Measurements from ENCODE around the gene ARID3B.
A peak's percentile ranks its signal among the peaks of the same experiment; 100 is the strongest.

The ARID3B gene

DNA sequence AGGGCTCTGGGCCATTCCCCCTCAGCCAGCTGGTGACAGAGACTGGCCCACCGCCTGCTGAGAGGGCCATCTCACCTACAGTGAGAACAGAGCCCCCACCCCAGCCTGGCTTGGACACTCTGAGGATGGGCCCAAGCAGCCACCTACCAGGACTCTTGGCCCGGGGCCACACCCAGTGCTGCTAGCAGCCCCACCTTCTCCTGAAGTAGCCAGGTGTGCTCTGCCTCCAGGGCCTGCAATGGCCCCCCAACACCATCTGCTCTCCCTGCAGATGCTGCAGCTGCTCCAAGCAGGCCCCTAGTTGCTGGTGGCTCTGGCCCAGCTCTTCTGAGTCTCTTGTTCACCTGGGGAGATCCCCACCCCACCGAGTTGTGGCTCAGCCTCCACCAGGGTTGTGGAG lies 67.8 kb downstream of the ARID3B start:
- DNase-seq: peak; percentile 47

DNA sequence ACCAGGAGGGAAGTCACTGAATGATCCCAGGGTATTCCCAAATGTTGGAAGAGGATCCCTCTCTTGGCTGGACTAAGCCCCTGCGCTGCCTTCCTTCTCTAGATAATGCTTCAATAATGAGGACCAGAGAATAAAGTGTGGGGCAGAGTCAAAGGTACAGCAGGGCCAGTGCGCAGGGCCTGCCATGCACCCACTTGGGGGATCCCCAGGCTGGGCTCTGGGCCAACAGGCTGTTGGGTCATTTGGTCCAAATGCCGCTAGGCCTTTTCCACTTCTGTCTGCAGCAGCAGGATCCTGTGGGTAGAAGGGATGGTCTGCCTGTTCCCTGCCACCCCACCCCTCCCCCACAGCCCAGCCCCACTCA lies 68.9 kb downstream of the ARID3B start:
- DNase-seq: peak; percentile 36

DNA sequence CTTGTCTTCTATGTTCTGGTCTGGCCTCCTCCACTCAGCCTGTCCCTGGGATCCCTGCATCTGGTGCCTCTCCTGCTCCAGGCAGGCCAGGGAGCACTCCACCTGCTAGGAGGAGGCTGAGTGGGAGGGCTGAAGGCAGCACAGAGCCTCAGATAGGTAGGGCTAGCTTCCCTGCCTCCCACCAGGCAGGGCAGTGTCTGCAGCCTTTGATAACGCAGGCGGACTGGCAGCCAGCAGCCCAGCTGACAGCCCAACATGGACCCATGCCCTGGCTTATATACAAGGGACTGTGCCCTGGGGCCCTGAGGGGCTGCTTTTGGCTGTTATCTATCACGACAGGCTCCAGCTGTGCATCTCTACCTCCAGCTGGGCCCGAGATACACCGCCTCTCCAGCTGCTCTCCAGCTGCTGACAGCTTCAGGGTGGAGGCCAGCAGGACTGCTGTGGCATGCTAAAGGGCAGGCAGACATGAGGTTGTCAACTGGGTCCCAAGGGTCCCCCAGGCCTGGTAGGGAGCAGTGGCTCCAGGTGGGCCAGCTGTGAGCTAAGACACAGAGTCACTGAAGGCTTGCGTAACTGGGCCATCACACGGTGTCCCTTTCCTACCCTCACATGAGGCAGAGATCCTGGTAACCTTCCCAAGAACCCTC lies 69.4 kb downstream of the ARID3B start:
- peak; percentile 35 for DNase-seq

DNA sequence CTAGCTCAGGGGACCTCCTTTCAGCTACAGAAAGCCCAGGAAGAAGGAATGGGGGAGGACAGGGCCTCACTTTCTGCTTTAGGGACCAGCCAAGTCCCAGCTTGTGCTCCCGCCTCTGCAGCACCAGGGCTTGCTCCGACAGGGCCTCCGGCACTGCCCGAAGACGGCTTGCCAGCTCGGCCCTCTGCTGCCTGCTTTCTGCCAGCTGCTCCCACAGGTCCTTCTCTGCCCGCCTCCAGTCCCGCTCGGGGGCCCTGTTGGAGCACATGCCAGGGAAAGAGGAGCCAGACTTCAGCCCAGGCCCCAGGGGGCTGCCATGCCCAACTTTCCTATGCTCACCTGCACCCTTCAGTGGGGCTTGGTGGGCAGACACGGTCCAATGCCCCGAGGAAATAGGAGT lies 70.3 kb downstream of the ARID3B start:
- DNase-seq: no peak

DNA sequence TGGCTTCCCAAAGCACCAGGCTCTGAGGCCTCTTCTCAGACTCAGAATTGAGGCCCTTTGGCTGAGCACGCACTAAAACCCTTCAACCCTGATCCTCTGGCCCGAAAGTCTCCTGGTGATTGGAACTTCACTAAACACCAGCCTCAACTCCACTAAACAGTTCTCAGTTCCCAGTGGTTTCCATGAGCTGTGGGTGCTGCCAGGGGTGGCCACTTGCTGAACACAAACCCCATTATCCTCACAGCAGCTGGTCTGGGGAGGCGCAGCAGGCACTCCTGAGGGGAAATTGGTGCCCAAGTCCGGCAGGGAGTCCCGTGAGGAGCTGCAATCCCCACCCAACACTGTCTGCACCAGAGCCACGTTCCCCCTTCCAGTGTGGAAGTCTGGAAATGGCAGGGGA lies 70.8 kb downstream of the ARID3B start:
- no peak for DNase-seq

DNA sequence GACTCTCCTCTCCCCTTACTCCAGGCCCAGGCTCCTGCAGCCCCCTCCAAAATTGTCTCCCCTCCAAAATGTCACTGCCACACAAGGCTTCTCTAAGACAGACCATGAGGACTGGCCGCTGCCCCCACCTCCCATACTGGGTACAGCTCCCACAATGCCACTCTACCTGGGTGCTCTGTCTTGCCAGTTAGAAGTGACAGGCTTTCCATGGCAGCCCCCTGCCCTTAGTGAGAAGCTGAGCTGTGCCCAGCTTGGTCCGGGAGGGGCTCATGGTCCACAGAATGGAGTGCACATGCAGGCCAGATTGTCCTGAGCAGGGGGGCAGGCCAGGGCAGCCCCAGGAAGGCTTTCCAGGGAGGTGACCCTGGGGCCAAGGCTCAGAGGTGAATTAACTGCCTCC lies 71.7 kb downstream of the ARID3B start:
- DNase-seq: no peak

DNA sequence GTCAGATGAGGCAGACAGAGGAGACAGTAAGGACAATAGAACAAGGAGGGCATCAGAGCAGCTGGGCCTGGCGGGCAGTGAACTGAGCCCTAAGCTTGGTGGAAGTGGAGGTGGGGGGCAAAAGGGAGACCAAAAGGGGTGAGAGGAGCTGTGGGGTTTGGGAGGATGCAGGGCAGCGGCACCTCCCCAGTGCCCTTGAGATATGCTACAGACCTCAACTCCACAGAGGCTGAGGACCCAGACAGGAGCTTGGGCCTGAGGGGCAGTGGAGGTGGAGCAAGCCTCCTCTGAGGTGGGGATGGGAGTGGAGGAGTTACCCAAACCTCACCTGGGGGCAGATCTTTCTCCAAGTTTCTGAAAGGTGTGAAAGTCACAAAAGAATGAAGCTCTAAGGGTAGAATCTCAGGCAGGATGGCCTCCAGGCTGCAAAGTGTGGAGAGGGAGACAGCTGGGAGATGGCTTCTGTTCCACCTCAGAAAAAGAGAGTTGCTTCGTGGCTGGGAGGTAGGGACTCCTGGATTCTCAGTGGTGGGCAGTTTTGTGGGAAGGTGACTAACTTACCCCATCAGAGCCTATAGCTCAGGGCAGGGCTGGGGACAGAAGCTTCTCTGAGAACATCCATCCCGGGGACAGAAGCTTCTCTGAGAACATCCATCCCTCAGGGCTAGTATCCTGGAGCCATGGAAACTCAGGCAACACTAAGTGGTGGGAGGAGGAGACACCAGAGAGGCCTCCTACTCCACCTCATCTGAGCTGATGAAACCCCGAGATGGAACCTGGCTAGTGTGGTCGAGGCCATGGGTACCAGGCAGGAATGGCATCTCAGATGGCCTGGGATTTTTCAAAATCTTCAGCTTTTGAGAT lies 72.3 kb downstream of the ARID3B start:
- DNase-seq: no peak

DNA sequence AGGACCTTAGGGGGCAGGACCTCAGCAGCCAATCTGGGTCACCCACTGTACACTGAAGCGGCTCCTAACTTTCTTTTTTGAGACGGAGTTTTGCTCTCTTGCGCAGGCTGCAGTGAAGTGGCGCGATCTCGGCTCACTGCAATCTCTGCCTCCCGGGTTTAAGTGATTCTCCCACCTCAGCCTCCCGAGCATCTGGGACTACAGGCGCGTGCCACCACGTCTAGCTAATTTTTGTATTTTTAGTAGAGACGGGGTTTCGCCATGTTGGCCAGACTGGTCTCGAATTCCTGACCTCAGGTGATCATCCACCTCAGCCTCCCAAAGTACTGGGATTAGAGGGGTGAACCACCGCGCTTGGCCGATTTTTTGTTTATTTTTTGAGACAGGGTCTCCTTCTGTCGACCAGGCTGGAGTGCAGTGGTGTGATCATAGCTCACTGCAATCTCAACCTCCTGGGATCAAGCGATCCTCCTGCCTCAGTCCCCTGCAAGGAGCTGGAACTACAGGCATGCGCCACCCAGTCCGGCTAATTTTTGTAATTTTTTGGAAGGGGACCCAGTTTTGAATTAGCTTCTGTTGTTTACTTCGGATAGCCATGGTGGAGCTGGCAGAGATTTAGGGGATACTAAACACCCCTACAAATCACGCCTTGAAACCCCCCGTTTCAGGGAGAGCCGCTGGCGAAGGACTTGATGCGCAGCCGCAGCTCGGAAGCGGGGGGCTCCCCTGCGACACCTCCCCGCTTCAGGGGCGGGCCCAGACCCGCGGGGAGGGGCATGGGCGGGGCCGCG lies 73.1 kb downstream of the ARID3B start:
- DNase-seq: no peak

DNA sequence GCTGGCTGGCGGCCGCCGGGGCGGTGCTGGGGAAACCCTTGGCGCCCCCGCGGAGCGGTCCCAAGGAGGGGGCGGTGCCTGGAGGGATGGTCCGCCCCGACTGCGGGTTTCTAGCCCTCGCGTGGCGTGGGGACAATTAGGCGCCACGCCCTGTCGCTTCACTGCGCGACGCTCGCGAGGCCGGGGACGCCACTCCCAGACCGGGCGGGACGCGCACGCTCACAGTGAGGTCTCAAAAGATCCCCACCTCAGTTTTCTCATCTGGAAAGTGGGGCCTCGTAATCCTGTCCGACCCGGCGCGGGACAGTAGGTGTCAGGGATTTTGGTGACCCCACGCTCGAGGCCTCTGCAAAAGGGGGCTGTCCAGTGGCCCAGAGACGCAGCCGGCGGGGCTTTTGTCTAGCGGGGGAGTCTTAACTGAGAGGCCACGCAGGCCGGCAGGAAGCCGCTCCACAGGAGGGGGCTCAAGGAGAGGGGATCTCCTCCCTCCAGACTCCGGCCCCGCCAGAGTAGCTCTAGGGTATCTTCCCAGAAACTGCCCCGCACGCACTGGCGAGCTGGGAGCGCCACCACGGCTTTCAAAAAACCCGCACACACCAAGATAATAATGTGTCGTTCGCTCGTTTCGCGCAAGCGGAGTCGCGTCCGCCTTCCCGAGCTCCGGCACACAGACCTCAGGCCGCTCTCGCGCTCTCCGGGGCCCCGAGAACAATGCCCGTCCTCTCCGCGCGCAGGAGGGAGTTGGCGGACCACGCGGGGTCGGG lies 73.9 kb downstream of the ARID3B start:
- DNase-seq: peak; percentile 90

DNA sequence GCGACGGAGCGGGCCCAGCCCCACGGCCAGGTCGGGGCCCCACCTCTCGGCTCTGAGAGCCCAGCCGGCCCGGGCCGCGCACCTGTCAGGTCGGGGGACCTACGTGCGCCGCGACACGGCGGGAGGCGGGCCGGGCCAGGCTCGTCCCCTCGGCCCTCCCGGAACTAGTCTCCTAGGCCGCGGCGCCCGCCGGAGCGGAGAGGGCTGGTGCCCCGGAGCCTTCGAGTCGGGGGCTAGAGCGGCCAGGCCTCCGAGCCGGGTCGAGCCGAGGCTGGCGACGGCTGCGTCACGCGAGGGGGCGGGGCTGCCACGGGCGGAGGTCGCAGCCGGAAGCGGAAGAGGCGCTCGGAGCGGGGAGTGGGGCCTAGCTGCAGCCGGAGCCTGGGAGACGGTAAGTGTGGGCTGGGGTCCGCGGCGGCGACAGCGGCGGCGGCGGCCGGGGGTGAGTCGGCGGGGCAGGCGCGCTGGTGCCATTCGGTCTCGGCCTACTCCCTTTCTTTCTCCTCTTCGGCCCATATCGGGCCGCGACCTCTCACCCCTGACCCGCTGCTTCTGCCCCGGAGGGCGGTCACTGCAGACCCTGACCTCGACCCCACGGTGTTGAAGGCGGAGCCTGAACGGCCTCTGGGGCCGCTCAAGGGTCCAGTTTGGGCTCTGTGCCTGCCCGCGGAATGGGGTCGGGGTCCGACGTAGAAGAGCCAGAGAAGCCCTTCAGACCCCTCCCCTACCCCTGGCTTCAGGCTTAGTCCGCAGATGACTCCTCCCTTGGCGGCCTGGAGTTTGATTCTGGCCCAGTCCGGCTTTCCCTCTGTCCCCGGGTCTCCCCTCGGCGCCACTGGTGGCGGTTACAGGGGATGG lies 74.7 kb downstream of the ARID3B start, which contains the start of gene CLK3:
Gene CLK3 (plus strand): TSS at position 329 of the 858 bp plus-strand sequence. CDS start 3,361 bp downstream, outside the sequence.
- peak; percentile 99 for DNase-seq

DNA sequence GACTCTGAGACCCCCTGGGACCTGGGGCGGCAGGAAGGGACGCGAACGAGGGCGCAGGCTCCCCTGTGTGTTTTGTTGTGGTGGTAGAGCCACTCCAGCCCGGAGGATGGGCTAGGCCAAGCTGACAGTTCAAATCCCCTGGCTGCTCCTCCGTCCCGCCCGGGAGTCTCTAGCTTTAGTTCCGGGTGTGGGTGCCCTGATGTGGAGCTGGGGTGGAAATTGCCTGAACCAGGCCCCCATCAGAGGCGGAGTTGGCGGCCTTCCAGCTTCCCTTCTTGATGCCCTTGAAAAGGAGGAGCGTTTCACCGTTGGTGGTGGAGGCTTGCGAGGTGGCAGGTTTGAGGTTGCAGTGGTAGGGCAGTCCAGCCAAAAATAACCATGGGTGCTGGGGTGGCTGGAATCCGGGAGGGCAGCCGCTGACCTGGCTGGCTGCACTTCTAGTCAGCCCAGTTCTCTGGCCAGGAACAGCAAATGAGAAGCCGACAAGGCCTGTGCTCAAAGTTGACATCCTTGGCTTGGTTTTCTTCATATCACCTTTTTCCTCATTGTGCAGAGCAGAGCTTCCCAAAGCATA lies 75.4 kb downstream of the ARID3B start:
- DNase-seq: peak; percentile 97

DNA sequence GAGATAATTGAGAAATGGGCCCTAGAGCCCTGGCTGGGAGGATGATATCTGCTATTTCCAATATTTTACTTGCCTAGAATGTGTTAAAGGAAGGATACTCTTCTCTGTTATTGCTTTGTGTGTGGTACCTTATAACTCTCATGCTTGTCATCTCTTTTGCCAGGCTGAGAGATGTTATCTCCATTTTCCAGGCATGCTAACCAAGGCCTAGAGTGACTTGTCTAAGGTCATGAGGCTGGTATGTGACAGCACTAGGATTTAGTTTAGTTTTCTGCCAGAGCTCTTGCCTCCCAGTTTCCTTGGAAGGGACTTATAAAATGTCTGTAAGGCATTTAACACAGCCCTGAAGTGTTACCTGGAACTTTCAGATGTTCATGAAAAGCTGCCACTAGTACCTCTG lies 76.0 kb downstream of the ARID3B start:
- no peak for DNase-seq

DNA sequence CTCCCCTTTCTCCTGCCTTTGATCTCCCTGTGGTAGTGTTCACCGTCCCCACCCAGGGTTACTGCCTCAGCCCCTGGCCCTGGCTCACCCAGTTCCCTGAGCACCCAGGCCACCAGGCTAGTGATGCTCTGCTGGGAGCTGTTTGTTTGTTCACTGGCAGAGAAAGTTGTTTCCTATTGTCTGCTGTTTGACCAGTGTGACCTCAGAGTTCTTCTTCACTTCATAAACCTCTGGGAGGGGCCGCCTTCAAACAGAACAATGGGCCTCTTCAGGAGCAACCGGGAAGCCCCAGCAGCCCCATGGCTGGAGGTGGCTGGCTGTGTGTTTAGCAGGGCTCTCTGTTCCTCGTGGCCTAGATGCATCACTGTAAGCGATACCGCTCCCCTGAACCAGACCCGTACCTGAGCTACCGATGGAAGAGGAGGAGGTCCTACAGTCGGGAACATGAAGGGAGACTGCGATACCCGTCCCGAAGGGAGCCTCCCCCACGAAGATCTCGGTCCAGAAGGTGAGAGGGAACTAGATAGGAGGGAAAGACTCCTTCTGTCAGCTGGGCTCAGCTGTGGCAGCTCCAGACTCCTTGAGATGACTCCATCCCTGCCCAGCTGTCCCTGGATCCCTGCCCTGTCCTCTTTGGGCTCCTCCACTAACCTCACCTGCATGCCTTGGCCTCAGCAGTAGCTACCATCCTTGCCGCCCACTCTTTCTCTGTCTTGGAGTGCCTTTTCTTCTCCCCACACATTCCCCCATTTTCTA lies 78.0 kb downstream of the ARID3B start:
- no peak for DNase-seq

DNA sequence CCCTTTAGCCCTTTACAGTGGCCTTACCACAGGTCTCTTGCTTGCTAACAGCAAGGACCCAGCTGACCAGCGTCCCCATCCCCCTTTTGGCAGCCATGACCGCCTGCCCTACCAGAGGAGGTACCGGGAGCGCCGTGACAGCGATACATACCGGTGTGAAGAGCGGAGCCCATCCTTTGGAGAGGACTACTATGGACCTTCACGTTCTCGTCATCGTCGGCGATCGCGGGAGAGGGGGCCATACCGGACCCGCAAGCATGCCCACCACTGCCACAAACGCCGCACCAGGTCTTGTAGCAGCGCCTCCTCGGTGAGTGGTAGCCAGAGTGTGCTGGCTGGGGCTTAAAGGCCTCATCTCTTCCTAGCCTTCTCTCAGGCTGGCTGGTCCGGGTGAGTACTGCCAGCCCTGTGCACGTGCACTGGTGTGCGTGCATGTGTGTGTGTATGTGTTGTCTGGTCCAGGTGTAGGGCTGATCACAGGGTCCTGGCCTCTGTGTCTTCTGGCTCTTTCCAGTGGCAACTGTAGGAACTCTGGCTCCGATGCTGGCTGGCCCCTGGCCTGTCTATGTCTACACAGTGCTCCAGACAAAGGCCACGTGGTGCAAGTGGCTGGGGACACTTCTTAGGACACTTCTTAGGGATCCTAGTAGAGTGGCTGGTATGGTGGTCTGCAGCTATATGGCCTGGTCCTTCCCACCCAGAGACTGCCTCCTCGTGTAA lies 79.1 kb downstream of the ARID3B start:
- no peak for DNase-seq

DNA sequence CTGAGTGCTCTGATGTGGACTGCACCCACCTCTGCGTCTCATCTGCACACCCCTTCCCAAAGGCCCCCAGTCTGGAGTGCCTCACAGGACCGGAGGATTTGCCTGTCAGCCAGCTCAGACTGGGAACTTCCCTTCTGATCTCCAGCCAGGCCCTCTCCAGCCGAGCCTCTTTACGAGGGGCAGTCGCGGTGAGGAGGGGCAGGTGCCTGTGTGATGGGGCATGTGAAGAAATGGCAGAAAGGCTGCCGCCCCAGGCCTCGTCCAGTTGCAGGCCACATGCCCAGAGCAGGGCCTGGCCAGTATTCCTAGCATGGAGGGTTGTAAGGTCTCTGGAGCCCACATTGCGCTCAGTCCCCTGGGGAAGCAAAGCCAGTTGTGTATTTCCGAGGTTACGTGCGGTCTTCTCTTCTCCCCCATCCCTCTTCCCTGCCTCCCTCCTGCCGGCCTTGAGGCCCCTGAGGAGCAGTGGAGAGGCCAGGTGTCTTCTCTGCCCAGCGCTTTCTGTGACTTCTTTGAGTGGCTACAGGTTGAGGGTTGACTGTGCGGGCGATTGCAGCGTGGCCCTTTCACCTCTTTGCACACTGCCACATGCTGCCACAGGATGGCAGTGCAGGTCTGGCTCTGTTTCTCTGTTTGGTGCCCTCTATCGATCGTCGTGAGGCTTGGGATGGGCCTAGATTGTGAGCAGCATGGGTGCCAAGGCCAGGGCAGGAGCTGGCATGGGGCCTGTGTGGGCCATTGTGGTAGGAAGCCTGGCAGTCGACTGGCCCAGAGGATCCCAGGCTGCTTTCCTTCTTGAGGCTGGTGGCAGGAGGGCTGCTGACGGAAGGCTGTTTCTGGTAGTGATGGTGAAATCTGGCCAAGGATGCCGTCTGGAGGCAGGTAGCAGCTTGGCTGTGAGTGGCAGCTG lies 79.9 kb downstream of the ARID3B start:
- peak; percentile 92 for DNase-seq

DNA sequence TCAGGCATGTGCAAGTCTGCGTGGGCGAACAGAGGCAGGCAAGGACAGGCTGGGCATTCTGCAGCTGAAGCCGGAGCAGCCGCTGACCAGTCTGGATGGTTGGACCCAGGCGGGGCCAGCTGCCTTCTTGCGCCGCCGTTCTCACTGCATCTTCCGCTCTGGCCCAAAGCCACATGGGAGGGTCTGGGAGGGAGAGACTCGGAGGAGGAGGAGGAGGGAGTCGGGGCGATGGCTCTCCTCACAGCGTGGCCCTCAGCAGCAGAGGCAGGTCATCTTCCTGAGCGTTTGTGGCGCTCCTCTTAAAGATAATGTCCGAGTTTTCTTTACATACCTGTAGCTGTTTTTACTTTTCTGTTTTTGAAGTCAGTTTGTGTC lies 80.5 kb downstream of the ARID3B start:
- no peak for DNase-seq

DNA sequence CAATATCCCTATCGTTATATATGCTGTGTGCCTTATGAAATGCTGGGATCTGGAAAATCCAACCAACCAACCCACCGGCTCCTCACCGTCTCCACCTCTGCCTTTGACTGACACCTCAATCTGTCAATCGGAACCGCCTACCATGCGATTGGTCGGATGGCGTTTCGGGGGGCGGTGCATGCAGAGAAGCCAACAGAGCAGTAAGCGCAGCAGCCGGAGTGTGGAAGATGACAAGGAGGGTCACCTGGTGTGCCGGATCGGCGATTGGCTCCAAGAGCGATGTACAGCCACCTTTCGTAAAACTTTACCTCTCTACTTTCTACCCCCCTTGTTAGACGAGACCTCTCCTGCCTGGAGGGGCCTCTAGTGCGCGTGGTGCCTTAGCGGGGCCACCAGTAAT lies 80.9 kb downstream of the ARID3B start:
- DNase-seq: no peak

DNA sequence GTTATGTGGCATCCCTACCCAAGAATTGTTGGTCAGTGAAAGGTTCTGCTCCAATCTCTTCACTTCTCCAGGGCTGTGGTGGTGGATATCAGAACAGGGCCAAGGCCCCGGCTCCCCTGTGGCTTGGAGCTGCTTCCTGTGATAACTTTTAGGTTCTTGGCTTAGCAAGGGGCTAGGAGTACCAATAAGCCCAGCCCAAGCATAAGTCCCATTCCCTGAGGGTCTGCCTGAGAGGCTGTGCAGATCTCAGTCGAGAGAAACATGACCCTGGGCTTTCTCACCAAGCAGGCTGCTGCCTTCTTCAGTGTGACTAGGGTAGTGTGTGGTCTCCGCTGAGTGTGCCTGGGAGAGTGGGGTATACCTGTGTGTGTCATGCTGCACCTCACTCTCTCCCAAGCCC lies 81.7 kb downstream of the ARID3B start:
- no peak for DNase-seq

DNA sequence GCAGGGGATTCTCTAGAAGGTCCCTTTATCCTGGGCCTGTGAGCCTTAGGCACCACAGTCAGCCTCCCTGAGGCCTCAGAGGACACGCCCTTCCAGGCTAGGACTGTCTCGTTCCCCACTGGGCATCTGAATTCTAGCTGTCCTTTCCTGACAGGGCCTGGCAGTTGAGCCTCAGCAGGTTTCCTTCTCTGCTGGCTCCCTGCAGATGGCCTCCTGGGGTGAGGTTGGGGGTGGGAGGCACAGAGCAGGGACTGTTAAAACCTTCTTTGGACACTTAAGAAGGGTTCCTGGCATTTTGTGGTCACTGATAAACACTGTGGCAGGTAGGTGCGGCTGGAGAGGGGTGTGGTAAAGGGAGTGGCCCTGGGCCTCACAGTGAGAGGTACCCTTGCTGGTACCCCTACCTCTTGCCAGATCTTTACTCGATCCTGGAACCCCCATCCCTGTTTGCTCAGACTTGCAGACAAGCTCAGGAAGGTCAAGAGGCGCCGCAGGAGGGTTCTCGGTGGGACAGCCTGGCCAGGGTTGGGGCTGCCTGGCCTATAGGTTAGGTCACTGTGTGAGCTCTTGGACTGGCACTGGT lies 83.1 kb downstream of the ARID3B start:
- DNase-seq: no peak
